Naive thymus-derived CD8-positive, alpha-beta T cell (primary cell): Measurements from ENCODE around the gene ITSN1. TPM values are rescaled to one million over a fixed set of nuclear protein-coding genes. Genes with fewer than 3 reads are reported as not detected.
"Not testable (repeated sequence)": the region's sequence is repeated elsewhere in the genome, so short reads cannot be mapped to it uniquely, and the experiment has no call there.

Source experiments
- ATAC-seq, 2 donors: fragments of 150-1000 bp; cut with Tn5 transposase in 1 of 2; sonication (Bioruptor Pico), chemical (Tn5 transposase) in 1 of 2; 1 replicate in 1 of 2; 2 replicates in 1 of 2; pipeline ENCODE4 v1.10.0; 2021; ENCODE audit warnings: mild to moderate bottlenecking in 2 of 2, moderate library complexity in 2 of 2
- POLR2A ChIA-PET: fragments of 350-600 bp; sonication (Branson Sonifier 250); formaldehyde crosslinking; loops from one replicate; lab custom pipeline; 2021; ENCODE audit warnings: antibody characterized with exemption; lab: Charles Lee
- DNase-seq, 10 donors: peaks; one replicate each; pipeline versions ENCODE4 v3.0.0 to v3.0.0-alpha.2; 2020 to 2022
- H3K27ac Mint-ChIP-seq, 10 donors: one replicate each; pipeline ENCODE4 v1.8.0; 2020 to 2022; ENCODE audit warnings: mild to moderate bottlenecking in 10 of 10, mixed read lengths in 10 of 10, moderate library complexity in 4 of 10, inconsistent platforms in 1 of 10
- H3K27me3 Mint-ChIP-seq, 5 donors: one replicate each; pipeline ENCODE4 v1.8.0; 2021 to 2022; ENCODE audit warnings: mixed read lengths in 5 of 5
- H3K36me3 Mint-ChIP-seq, 3 donors: one replicate each; pipeline ENCODE4 v1.8.0; 2020 to 2022; ENCODE audit warnings: mixed read lengths in 3 of 3, mild to moderate bottlenecking in 2 of 3, inconsistent platforms in 1 of 3
- H3K4me1 Mint-ChIP-seq, 4 donors: one replicate each; pipeline ENCODE4 v1.8.0; 2021 to 2022; ENCODE audit warnings: mixed read lengths in 4 of 4
- H3K4me3 Mint-ChIP-seq, 10 donors: one replicate each; pipeline ENCODE4 v1.8.0; 2020 to 2022; ENCODE audit warnings: mild to moderate bottlenecking in 10 of 10, mixed read lengths in 10 of 10, moderate library complexity in 6 of 10, inconsistent platforms in 1 of 10
- H3K9me3 Mint-ChIP-seq, 9 donors: one replicate each; pipeline ENCODE4 v1.8.0; 2020 to 2022; ENCODE audit warnings: mixed read lengths in 9 of 9, mild to moderate bottlenecking in 3 of 9, inconsistent platforms in 1 of 9, moderate library complexity in 1 of 9
- polyA plus RNA-seq, 3 donors: library from polyadenylated mRNA; unstranded; fragments of 300-500 nt; fragmentation: Illumina TruSeq; gene quantifications; one replicate each; pipeline ENCODE4 v1.2.3, GENCODE V29; 2021
- total RNA-seq, 8 experiments: library from RNA in 2 of 8; stranded (reverse) in 2 of 8; gene quantifications; one replicate each; pipeline ENCODE4 v1.2.3 and lab custom pipeline; 2021 to 2026

Gene ITSN1
- 1 to 10 TPM; 3.1 to 4.3 TPM for total RNA-seq
- under 1 TPM; 0.15 to 0.88 (median 0.40) TPM for polyA plus RNA-seq
- total RNA-seq (lab: John Stamatoyannopoulos, UW), result 3.4 to 8.0 (median 4.8) reads per million in 6 experiments

- POLR2A ChIA-PET, result interaction anchor here (1.4 kb wide), 1 partner anchor 54 kb away, joined by 4 read pairs; the partner anchor contains the start of gene DONSON
- peaks cover 5 to 11% (median 8%) of the 10 kb centered on the region in 5 donors for H3K27me3 Mint-ChIP-seq
- peak within 1 kb of the TSS; percentile 79 to 100 (median 98) for H3K4me3 Mint-ChIP-seq
- peak within 1 kb of the TSS; percentile 89 to 98 (median 96) for H3K27ac Mint-ChIP-seq
- peaks cover 0 to 3% (median 2%) of the 10 kb centered on the region in 3 donors for H3K36me3 Mint-ChIP-seq
- ATAC-seq, result peak; percentile 84 to 87
- DNase-seq, result peak; percentile 98 to 100 (median 99)
- H3K9me3 Mint-ChIP-seq, result no peaks in the 10 kb centered on the region
- peaks cover 13 to 33% (median 28%) of the 10 kb centered on the region in 4 donors for H3K4me1 Mint-ChIP-seq
Measured at GRCh38 chr21:33642027-33642895, at the start of gene ITSN1. ITSN1 (plus strand) TSS chr21:33642501; CDS start chr21:33718829, 76,328 bp downstream.

- ATAC-seq (no peak), DNase-seq (no peak)
- H3K4me3 Mint-ChIP-seq, result no peak overlapping the region
- H3K9me3 Mint-ChIP-seq, result no peaks in the 10 kb centered on the region
- no peaks in the 10 kb centered on the region for H3K27me3 Mint-ChIP-seq
- peaks cover 0 to 2% (median 0%) of the 10 kb centered on the region in 4 donors for H3K4me1 Mint-ChIP-seq
- POLR2A ChIA-PET, result interaction anchor here (0.7 kb wide), 1 partner anchor 299 kb away, joined by 3 read pairs; no protein-coding TSS in a partner anchor
- peaks cover 0 to 77% (median 17%) of the 10 kb centered on the region in 3 donors for H3K36me3 Mint-ChIP-seq
- no peak overlapping the region for H3K27ac Mint-ChIP-seq
Measured at GRCh38 chr21:33598051-33598450, 44.2 kb upstream of the ITSN1 start.

GRCh38 chr21:33608559-33608958, 33.7 kb upstream of the ITSN1 start:
- no peak overlapping the region for H3K4me3 Mint-ChIP-seq
- H3K27ac Mint-ChIP-seq, result peak overlapping the region in 4 of 10 donors; percentile 22 to 76 (median 40)
- peaks cover 0 to 3% (median 0%) of the 10 kb centered on the region in 4 donors for H3K4me1 Mint-ChIP-seq
- DNase-seq (no peak), ATAC-seq (no peak)
- peaks cover 0 to 52% (median 0%) of the 10 kb centered on the region in 3 donors for H3K36me3 Mint-ChIP-seq
- no peaks in the 10 kb centered on the region for H3K27me3 Mint-ChIP-seq
- H3K9me3 Mint-ChIP-seq, result no peaks in the 10 kb centered on the region
- POLR2A ChIA-PET, result no interaction called here

GRCh38 chr21:33611006-33611744, 31.1 kb upstream of the ITSN1 start:
- Mint-ChIP-seq H3K27me3 (no peaks in the 10 kb centered on the region), H3K27ac (peak overlapping the region in 3 of 10 donors; percentile 14 to 65 (median 47)), H3K4me3 (no peak overlapping the region), H3K9me3 (no peaks in the 10 kb centered on the region), H3K36me3 (peaks cover 0 to 67% (median 0%) of the 10 kb centered on the region in 3 donors), H3K4me1 (no peaks in the 10 kb centered on the region)
- DNase-seq (no peak), ATAC-seq (no peak)
- POLR2A ChIA-PET, result no interaction called here

GRCh38 chr21:33617565-33617964, 24.7 kb upstream of the ITSN1 start:
- POLR2A ChIA-PET, H3K4me1 Mint-ChIP-seq, H3K9me3 Mint-ChIP-seq, ATAC-seq, H3K27me3 Mint-ChIP-seq, DNase-seq, H3K4me3 Mint-ChIP-seq: not testable (repeated sequence)
- Mint-ChIP-seq H3K27ac (peak overlapping the region in 1 of 10 donors; percentile 59), H3K36me3 (peaks cover 8 to 78% (median 9%) of the 10 kb centered on the region in 3 donors)

GRCh38 chr21:33618407-33618806, 23.9 kb upstream of the ITSN1 start:
- DNase-seq (no peak), ATAC-seq (no peak)
- POLR2A ChIA-PET, result no interaction called here
- Mint-ChIP-seq H3K4me1 (no peaks in the 10 kb centered on the region), H3K27ac (peak overlapping the region in 1 of 10 donors; percentile 2), H3K36me3 (peaks cover 8 to 79% (median 9%) of the 10 kb centered on the region in 3 donors), H3K4me3 (no peak overlapping the region), H3K27me3 (no peaks in the 10 kb centered on the region), H3K9me3 (no peaks in the 10 kb centered on the region)

- Mint-ChIP-seq H3K9me3 (no peaks in the 10 kb centered on the region), H3K27ac (peak overlapping the region in 1 of 10 donors; percentile 80), H3K4me1 (no peaks in the 10 kb centered on the region), H3K27me3 (no peaks in the 10 kb centered on the region), H3K4me3 (no peak overlapping the region), H3K36me3 (peaks cover 8 to 77% (median 9%) of the 10 kb centered on the region in 3 donors)
- DNase-seq (no peak), ATAC-seq (no peak)
- POLR2A ChIA-PET, result no interaction called here
Measured at GRCh38 chr21:33619726-33620125, 22.6 kb upstream of the ITSN1 start.

GRCh38 chr21:33622253-33622652, 20.0 kb upstream of the ITSN1 start:
- POLR2A ChIA-PET, result interaction anchor here (0.7 kb wide), 1 partner anchor 360 kb away, joined by 4 read pairs; no protein-coding TSS in a partner anchor
- Mint-ChIP-seq H3K27me3 (no peaks in the 10 kb centered on the region), H3K27ac (peak overlapping the region in 1 of 10 donors; percentile 53), H3K36me3 (peaks cover 8 to 69% (median 9%) of the 10 kb centered on the region in 3 donors), H3K4me1 (peaks cover 0 to 2% (median 2%) of the 10 kb centered on the region in 4 donors), H3K4me3 (no peak overlapping the region), H3K9me3 (no peaks in the 10 kb centered on the region)
- DNase-seq, result no peak
- no peak for ATAC-seq

GRCh38 chr21:33626151-33626550, 16.1 kb upstream of the ITSN1 start:
- DNase-seq, POLR2A ChIA-PET: not testable (repeated sequence)

GRCh38 chr21:33634254-33634653, 8.0 kb upstream of the ITSN1 start:
- peaks cover 5 to 41% (median 7%) of the 10 kb centered on the region in 3 donors for H3K36me3 Mint-ChIP-seq
- H3K27me3 Mint-ChIP-seq, result no peaks in the 10 kb centered on the region
- peaks cover 9 to 30% (median 17%) of the 10 kb centered on the region in 4 donors for H3K4me1 Mint-ChIP-seq
- no peak overlapping the region for H3K4me3 Mint-ChIP-seq
- ATAC-seq (no peak), DNase-seq (no peak)
- no peaks in the 10 kb centered on the region for H3K9me3 Mint-ChIP-seq
- POLR2A ChIA-PET, result no interaction called here
- H3K27ac Mint-ChIP-seq, result no peak overlapping the region

More at GRCh38 chr21:33626151-33626550, 16.1 kb upstream of the ITSN1 start:
- H3K27me3 Mint-ChIP-seq, H3K9me3 Mint-ChIP-seq, H3K4me3 Mint-ChIP-seq, ATAC-seq, H3K4me1 Mint-ChIP-seq: not testable (repeated sequence)
- peak overlapping the region in 1 of 10 donors; percentile 8 for H3K27ac Mint-ChIP-seq
- peaks cover 5 to 66% (median 6%) of the 10 kb centered on the region in 3 donors for H3K36me3 Mint-ChIP-seq

GRCh38 chr21:33640697-33641351, 1.5 kb upstream of the ITSN1 start:
- ATAC-seq (no peak), DNase-seq (peak in 1 of 10 donors; percentile 19)
- peaks cover 0 to 9% (median 2%) of the 10 kb centered on the region in 3 donors for H3K36me3 Mint-ChIP-seq
- peaks cover 5 to 11% (median 8%) of the 10 kb centered on the region in 5 donors for H3K27me3 Mint-ChIP-seq
- H3K9me3 Mint-ChIP-seq, result no peaks in the 10 kb centered on the region
- H3K4me3 Mint-ChIP-seq, result peak overlapping the region; percentile 79 to 100 (median 98)
- peaks cover 17 to 41% (median 35%) of the 10 kb centered on the region in 4 donors for H3K4me1 Mint-ChIP-seq
- H3K27ac Mint-ChIP-seq, result peak overlapping the region; percentile 89 to 98 (median 96)
- POLR2A ChIA-PET, result interaction anchor here (1.0 to 1.3 kb wide), 2 partner anchors 52 to 161 kb away, joined by 3 read pairs; partner anchors contain the start of genes DONSON and TMEM50B
